ENCODE measurements around the gene CADPS. TPM values are rescaled to one million over a fixed set of nuclear protein-coding genes. Genes with fewer than 3 reads are reported as not detected.

Gene CADPS
- total RNA-seq, 2 donors from 2014 or later: 11.7 to 20.8 TPM

GRCh38 chr3:62475306-62475705 lies 399.9 kb downstream of the CADPS start:
- H3K27ac ChIP-seq (ENCODE audit: low read depth, low read length): no peak overlapping the region
- peaks cover 3% of the 10 kb centered on the region for H3K36me3 Mint-ChIP-seq (ENCODE audit: low read depth)
- TF ChIP-seq CTCF (conservative IDR thresholded peaks at IDR 0.05): no peak
- H3K27me3 Mint-ChIP-seq (ENCODE audit: insufficient read depth): no peaks in the 10 kb centered on the region
- no peaks in the 10 kb centered on the region for H3K9me3 ChIP-seq (ENCODE audit: control insufficient read depth, low read length)
- DNase-seq: no peak
- no peaks in the 10 kb centered on the region for H3K27me3 ChIP-seq (ENCODE audit: control insufficient read depth, insufficient read depth, low read length, poor library complexity, severe bottlenecking)
- H3K9me3 Mint-ChIP-seq: no peaks in the 10 kb centered on the region
- no peaks in the 10 kb centered on the region for H3K4me1 Mint-ChIP-seq
- H3K36me3 ChIP-seq (ENCODE audit: control insufficient read depth, insufficient read depth, low read length): no peaks in the 10 kb centered on the region
- H3K4me1 ChIP-seq (ENCODE audit: control insufficient read depth, insufficient read depth, low read length): no peaks in the 10 kb centered on the region
- H3K4me3 Mint-ChIP-seq: no peak overlapping the region
- H3K9ac ChIP-seq (ENCODE audit: extremely low read depth, low read length, poor library complexity, severe bottlenecking): no peak overlapping the region
- no peak overlapping the region for H3K27ac Mint-ChIP-seq
- no peak overlapping the region for H3K4me3 ChIP-seq (ENCODE audit: low read length)

GRCh38 chr3:62467966-62468722 lies 407.1 kb downstream of the CADPS start:
- no peaks in the 10 kb centered on the region for H3K9me3 Mint-ChIP-seq
- H3K36me3 ChIP-seq (ENCODE audit: control insufficient read depth, insufficient read depth, low read length): no peaks in the 10 kb centered on the region
- no peak for TF ChIP-seq CTCF (conservative IDR thresholded peaks at IDR 0.05)
- no peak overlapping the region for H3K27ac Mint-ChIP-seq
- H3K9me3 ChIP-seq (ENCODE audit: control insufficient read depth, low read length): no peaks in the 10 kb centered on the region
- H3K27me3 Mint-ChIP-seq (ENCODE audit: insufficient read depth): no peaks in the 10 kb centered on the region
- H3K4me1 ChIP-seq (ENCODE audit: control insufficient read depth, insufficient read depth, low read length): peaks cover 2% of the 10 kb centered on the region
- no peak overlapping the region for H3K4me3 Mint-ChIP-seq
- H3K36me3 Mint-ChIP-seq (ENCODE audit: low read depth): no peaks in the 10 kb centered on the region
- no peak for DNase-seq
- WGBS, 2 experiments (ENCODE audit: insufficient coverage in 1 of 2, insufficient read length in 1 of 2): 97 to 100% methylated on average over 1 to 3 of the region's 4 CpGs
- no peak overlapping the region for H3K27ac ChIP-seq (ENCODE audit: low read depth, low read length)
- no peak overlapping the region for H3K4me3 ChIP-seq (ENCODE audit: low read length)
- H3K9ac ChIP-seq (ENCODE audit: extremely low read depth, low read length, poor library complexity, severe bottlenecking): no peak overlapping the region
- H3K27me3 ChIP-seq (ENCODE audit: control insufficient read depth, insufficient read depth, low read length, poor library complexity, severe bottlenecking): no peaks in the 10 kb centered on the region
- H3K4me1 Mint-ChIP-seq: no peaks in the 10 kb centered on the region

- H3K4me3 Mint-ChIP-seq: no peak overlapping the region
- no peaks in the 10 kb centered on the region for H3K4me1 Mint-ChIP-seq
- 96% methylated on average over 3 to 4 of the region's 4 CpGs for WGBS, 2 experiments (ENCODE audit: insufficient coverage in 1 of 2, insufficient read length in 1 of 2)
Measured at GRCh38 chr3:62462788-62463187, 412.4 kb downstream of the CADPS start.

More at GRCh38 chr3:62462788-62463187, 412.4 kb downstream of the CADPS start:
- Mint-ChIP-seq H3K36me3 (ENCODE audit: low read depth) (no peaks in the 10 kb centered on the region), H3K27me3 (ENCODE audit: insufficient read depth) (no peaks in the 10 kb centered on the region), H3K27ac (no peak overlapping the region), H3K9me3 (no peaks in the 10 kb centered on the region)
- Histone ChIP-seq H3K9ac (ENCODE audit: extremely low read depth, low read length, poor library complexity, severe bottlenecking) (no peak overlapping the region), H3K27me3 (ENCODE audit: control insufficient read depth, insufficient read depth, low read length, poor library complexity, severe bottlenecking) (no peaks in the 10 kb centered on the region), H3K9me3 (ENCODE audit: control insufficient read depth, low read length) (no peaks in the 10 kb centered on the region), H3K36me3 (ENCODE audit: control insufficient read depth, insufficient read depth, low read length) (no peaks in the 10 kb centered on the region), H3K4me3 (ENCODE audit: low read length) (no peak overlapping the region), H3K27ac (ENCODE audit: low read depth, low read length) (no peak overlapping the region), H3K4me1 (ENCODE audit: control insufficient read depth, insufficient read depth, low read length) (peaks cover 2% of the 10 kb centered on the region)
- no peak for TF ChIP-seq CTCF (conservative IDR thresholded peaks at IDR 0.05)
- DNase-seq: no peak

All from endodermal cell (in vitro differentiated cells).